Esophagus muscularis mucosa (tissue), 3 donors: ENCODE data around the gene MYL1.

Source experiments
- POLR2A ChIP-seq: fragments of 450-650 bp; IDR thresholded peaks from one replicate; pipeline ENCODE4 v1.6.1; 2017; ENCODE audit warnings: antibody characterized with exemption, moderate library complexity, mild to moderate bottlenecking, low read depth
- TF ChIP-seq, protein P1 (sequence below), 3 experiments: fragments of 200-600 bp in 2 of 3; fragments of 450-650 bp in 1 of 3; sonication (generic) in 2 of 3; IDR thresholded peaks; one replicate each; pipeline ENCODE4 v1.5.1; 2017 to 2019; ENCODE audit warnings: antibody characterized with exemption in 3 of 3, mild to moderate bottlenecking in 2 of 3, moderate library complexity in 1 of 3

DNA sequence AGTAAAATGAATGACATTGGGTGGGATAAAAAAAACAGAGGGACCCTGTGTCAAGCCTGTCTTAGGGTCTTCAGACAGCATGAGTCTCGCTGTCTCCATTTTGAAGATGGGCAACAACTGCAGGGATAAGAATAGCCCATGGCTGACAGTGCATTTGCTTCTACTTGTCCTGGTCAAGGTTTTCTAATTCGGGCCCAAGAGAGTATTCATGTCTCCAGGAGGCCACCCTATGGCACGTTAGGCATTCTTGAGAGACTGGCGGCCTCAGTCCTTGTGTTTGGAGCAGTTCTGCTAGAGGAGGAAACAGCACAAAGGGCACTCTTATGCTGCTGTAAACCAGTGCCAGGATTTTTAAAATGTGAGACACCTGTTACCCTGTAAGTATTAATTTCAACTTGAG lies 9.5 kb upstream of the MYL1 start:
- TF ChIP-seq, protein P1, sequence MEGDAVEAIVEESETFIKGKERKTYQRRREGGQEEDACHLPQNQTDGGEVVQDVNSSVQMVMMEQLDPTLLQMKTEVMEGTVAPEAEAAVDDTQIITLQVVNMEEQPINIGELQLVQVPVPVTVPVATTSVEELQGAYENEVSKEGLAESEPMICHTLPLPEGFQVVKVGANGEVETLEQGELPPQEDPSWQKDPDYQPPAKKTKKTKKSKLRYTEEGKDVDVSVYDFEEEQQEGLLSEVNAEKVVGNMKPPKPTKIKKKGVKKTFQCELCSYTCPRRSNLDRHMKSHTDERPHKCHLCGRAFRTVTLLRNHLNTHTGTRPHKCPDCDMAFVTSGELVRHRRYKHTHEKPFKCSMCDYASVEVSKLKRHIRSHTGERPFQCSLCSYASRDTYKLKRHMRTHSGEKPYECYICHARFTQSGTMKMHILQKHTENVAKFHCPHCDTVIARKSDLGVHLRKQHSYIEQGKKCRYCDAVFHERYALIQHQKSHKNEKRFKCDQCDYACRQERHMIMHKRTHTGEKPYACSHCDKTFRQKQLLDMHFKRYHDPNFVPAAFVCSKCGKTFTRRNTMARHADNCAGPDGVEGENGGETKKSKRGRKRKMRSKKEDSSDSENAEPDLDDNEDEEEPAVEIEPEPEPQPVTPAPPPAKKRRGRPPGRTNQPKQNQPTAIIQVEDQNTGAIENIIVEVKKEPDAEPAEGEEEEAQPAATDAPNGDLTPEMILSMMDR (IDR thresholded peaks at IDR 0.05): no peak
- TF ChIP-seq POLR2A: no peak
